Stomach (tissue), 9 donors: Measurements from ENCODE around the gene CHRM4. TPM values are rescaled to one million over a fixed set of nuclear protein-coding genes. Genes with fewer than 3 reads are reported as not detected.
"Not testable (repeated sequence)": the region's sequence is repeated elsewhere in the genome, so short reads cannot be mapped to it uniquely, and the experiment has no call there.

ENCODE experiments used
- DNase-seq, 2 donors: peaks; one replicate each; pipeline versions ENCODE4 v3.0.0 to v3.0.0-alpha.2; 2013 to 2019
- H3K27ac ChIP-seq, 5 donors: fragments of 200-600 bp in 4 of 5; sonication (generic) in 4 of 5; one replicate each; pipeline ENCODE4 v1.5.1; 2013 to 2019; ENCODE audit warnings: mild to moderate bottlenecking in 1 of 5, moderate library complexity in 1 of 5
- H3K27me3 ChIP-seq, 3 donors: fragments of 200-600 bp; sonication (generic); one replicate each; pipeline ENCODE4 v1.5.1; 2017 to 2019; ENCODE audit warnings: mixed run types in 1 of 3
- H3K36me3 ChIP-seq, 4 donors: fragments of 200-600 bp; sonication (generic); 1 replicate in 3 of 4; 2 replicates in 1 of 4; pipeline ENCODE4 v1.5.1; 2016 to 2019
- H3K4me1 ChIP-seq, 4 donors: fragments of 200-600 bp; sonication (generic); one replicate each; pipeline ENCODE4 v1.5.1; 2016 to 2019
- H3K4me3 ChIP-seq, 4 donors: fragments of 200-600 bp; sonication (generic) in 3 of 4; one replicate each; pipeline ENCODE4 v1.5.1; 2016 to 2019; ENCODE audit warnings: mild to moderate bottlenecking in 1 of 4
- H3K9me3 ChIP-seq, 4 donors: fragments of 200-600 bp; sonication (generic); one replicate each; pipeline ENCODE4 v1.5.1; 2016 to 2019
- CTCF ChIP-seq, 7 experiments: fragments of 450-650 bp in 4 of 7; fragments of 200-600 bp in 3 of 7; sonication (generic) in 3 of 7; IDR thresholded peaks; one replicate each; pipeline ENCODE4 v1.5.1; 2016 to 2019; ENCODE audit warnings: antibody characterized with exemption in 7 of 7, control low read depth in 2 of 7, mild to moderate bottlenecking in 1 of 7
- EP300 ChIP-seq: sonication (generic); formaldehyde crosslinking; IDR thresholded peaks from one replicate; pipeline ENCODE4 v1.6.1; 2017; ENCODE audit warnings: antibody characterized with exemption
- POLR2A ChIP-seq, 4 donors: fragments of 450-650 bp; IDR thresholded peaks; one replicate each; pipeline ENCODE4 v1.6.1; 2016; ENCODE audit warnings: antibody characterized with exemption in 4 of 4, control low read depth in 2 of 4, mild to moderate bottlenecking in 1 of 4, moderate library complexity in 1 of 4
- POLR2AphosphoS5 ChIP-seq, 3 donors: sonication (generic); formaldehyde crosslinking; IDR thresholded peaks; one replicate each; pipeline ENCODE4 v1.6.1; 2016; ENCODE audit warnings: antibody characterized with exemption in 3 of 3
- WGBS, 5 donors: extraction: QIAGEN DNeasy Blood & Tissue Kit in 3 of 5; methylation state at CpG; one replicate each; pipeline versions ENCODE4 v1.1.5 to v1.1.7; 2013 to 2018; 5-methylcytosine and 5-hydroxymethylcytosine counted together
- intact Hi-C: fragments of 100-400 bp; cut with DNase I; formaldehyde crosslinking; loops from one replicate; pipeline ENCODE4 v1.15.1; 2023; ENCODE audit warnings: low total_unique reads
- polyA plus RNA-seq, 3 donors: library from polyadenylated mRNA; stranded (reverse); fragments of 200-250 nt; gene quantifications; one replicate each; pipeline ENCODE4 v1.2.3, GENCODE V29; 2013
- total RNA-seq, 5 donors: library from RNA; depleted of rRNA; stranded (reverse); fragments of >200 nt; gene quantifications; one replicate each; pipeline versions ENCODE4 v1.1.0 to v1.2.3, GENCODE V29; 2014 to 2016
- donor health status: healthy with polysubstance abuse.
- donor health status: Bipolar disorder and iron deficiency.
- donor health status: healthy.

The CHRM4 gene
- total and polyA plus RNA-seq, 8 donors, result 0.37 to 2.8 TPM; not detected in 6

DNA sequence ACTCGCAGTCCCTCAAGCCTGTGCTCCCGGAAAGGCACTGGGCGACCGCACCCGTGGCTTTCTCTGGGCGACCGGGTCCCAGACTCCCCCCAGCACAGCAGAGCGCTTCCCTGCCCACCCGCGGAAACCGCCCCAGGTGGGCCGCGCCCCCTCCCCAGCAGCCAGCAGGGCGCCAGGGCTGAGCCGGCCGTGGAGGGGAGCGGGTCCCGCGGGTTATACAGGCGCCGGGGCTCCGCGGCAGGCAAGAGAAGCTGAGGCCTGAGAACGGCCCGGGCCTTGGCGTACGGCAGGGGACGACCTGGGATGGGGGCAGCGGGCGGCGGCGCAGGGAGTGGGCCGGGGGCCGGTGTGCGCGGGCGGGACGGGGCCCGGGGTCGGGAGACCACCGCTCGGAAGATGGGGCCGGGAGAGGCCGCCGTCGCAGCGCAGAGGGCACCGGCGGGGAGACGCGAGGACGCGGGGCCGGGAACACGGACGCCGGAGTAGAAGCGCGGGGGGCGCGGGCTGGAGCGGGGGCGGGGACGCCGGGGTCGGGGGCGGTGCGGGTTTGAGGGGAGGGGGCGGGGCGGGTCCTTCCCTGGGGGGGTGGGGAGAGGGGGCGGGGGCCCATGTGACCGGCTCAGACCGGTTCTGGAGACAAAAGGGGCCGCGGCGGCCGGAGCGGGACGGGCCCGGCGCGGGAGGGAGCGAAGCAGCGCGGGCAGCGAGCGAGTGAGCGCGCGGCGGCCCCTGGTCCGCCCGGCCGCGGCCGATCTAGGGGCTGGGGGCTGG, 10.3 kb downstream of the CHRM4 start, which contains the start of gene MDK:
TSS of gene MDK (plus strand) at position 622 of the 771 bp plus-strand sequence. CDS start 389 bp downstream, outside the sequence.
- peak; percentile 48 to 88 for DNase-seq
- peaks cover 21 to 50% (median 35%) of the 10 kb centered on the region in 4 donors for H3K4me1 ChIP-seq
- peak within 1 kb of the TSS; percentile 46 to 93 (median 81) for H3K27ac ChIP-seq
- H3K9me3 ChIP-seq, result no peaks in the 10 kb centered on the region
- intact Hi-C loops, result no loop called here
- H3K4me3 ChIP-seq, result peak within 1 kb of the TSS; percentile 62 to 73 (median 66)
- 0 to 1% (median 0%) methylated on average over 15 to 92 of the region's 96 CpGs for WGBS, 5 donors
- peaks cover 12 to 25% (median 23%) of the 10 kb centered on the region in 4 donors for H3K36me3 ChIP-seq
- TF ChIP-seq POLR2A (IDR thresholded peaks at IDR 0.05), result no peak
- TF ChIP-seq EP300, result no peak
- no peak for TF ChIP-seq POLR2AphosphoS5 (IDR thresholded peaks at IDR 0.05)
- no peak for TF ChIP-seq CTCF (IDR thresholded peaks at IDR 0.05)
- peaks cover 0 to 53% (median 0%) of the 10 kb centered on the region in 3 donors for H3K27me3 ChIP-seq

DNA sequence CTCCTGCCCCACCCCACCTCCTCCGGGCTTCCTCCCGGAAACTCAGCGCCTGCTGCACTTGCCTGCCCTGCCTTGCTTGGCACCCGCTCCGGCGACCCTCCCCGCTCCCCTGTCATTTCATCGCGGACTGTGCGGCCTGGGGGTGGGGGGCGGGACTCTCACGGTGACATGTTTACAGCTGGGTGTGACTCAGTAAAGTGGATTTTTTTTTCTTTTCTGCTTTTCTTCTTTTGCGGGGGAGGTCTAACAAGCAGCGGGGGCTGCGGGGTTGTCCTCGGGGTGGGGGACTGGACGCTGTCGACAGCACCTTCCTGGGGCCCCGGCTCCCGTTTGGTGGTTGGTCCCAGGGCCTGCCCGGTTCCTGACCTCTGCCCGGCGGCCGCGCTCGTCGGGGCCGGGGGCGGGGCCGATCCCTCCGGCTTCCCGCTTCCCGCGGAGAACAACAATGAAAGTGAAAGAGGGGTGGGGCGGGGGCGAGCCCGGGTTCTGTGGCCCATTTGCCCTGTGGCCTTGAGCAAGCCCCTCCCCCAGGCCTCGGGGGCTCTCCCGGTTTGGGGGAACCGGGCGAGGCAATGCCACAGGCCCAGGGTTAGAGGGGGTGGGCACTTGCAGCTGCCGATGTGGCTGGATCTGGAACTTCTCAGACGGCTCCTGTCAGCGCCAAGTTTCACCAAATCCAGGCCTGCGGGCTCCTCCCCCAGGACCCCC, 11.1 kb downstream of the CHRM4 start:
- H3K4me3 ChIP-seq, result peak overlapping the region; percentile 62 to 73 (median 66)
- peak; percentile 80 to 90 for DNase-seq
- H3K4me1 ChIP-seq, result peaks cover 21 to 50% (median 35%) of the 10 kb centered on the region in 4 donors
- peaks cover 20 to 32% (median 31%) of the 10 kb centered on the region in 4 donors for H3K36me3 ChIP-seq
- TF ChIP-seq POLR2A (IDR thresholded peaks at IDR 0.05), result no peak
- TF ChIP-seq CTCF (IDR thresholded peaks at IDR 0.05), result no peak
- no peak for TF ChIP-seq POLR2AphosphoS5 (IDR thresholded peaks at IDR 0.05)
- TF ChIP-seq EP300, result no peak
- H3K27me3 ChIP-seq, result peaks cover 0 to 46% (median 0%) of the 10 kb centered on the region in 3 donors
- no peaks in the 10 kb centered on the region for H3K9me3 ChIP-seq
- peak overlapping the region; percentile 46 to 93 (median 81) for H3K27ac ChIP-seq
- intact Hi-C loops, result no loop called here
- 0 to 2% (median 1%) methylated on average over 38 to 45 of the region's 45 CpGs for WGBS, 5 donors

DNA sequence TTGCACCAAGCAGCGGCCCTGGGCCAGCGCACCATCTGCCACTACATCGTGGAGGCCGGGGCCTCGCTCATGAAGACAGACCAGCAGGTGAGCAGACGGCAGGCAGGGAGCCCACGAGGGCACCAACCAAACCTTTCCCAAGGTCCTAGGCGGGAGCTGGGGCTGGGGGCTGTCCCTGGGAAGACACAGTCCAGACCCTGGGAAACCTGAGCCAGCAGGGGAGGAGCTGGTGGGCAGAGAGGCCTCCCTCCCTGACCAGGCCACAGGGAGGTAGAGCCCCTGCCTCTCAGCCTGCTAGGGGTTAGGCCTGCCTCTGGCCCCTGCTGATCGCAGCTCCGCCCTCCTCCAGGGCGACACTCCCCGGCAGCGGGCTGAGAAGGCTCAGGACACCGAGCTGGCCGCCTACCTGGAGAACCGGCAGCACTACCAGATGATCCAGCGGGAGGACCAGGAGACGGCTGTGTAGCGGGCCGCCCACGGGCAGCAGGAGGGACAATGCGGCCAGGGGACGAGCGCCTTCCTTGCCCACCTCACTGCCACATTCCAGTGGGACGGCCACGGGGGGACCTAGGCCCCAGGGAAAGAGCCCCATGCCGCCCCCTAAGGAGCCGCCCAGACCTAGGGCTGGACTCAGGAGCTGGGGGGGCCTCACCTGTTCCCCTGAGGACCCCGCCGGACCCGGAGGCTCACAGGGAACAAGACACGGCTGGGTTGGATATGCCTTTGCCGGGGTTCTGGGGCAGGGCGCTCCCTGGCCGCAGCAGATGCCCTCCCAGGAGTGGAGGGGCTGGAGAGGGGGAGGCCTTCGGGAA, 11.9 kb downstream of the CHRM4 start:
- peak overlapping the region; percentile 62 to 73 (median 66) for H3K4me3 ChIP-seq
- peak; percentile 68 to 85 for DNase-seq
- H3K9me3 ChIP-seq, intact Hi-C loops: not testable (repeated sequence)
- TF ChIP-seq POLR2AphosphoS5 (IDR thresholded peaks at IDR 0.05), result peak in 1 of 3 donors; percentile 18
- peak overlapping the region; percentile 46 to 93 (median 81) for H3K27ac ChIP-seq
- peaks cover 28 to 40% (median 39%) of the 10 kb centered on the region in 4 donors for H3K36me3 ChIP-seq
- peaks cover 21 to 50% (median 35%) of the 10 kb centered on the region in 4 donors for H3K4me1 ChIP-seq
- H3K27me3 ChIP-seq, result peaks cover 0 to 38% (median 0%) of the 10 kb centered on the region in 3 donors
- WGBS, 5 donors, result 39 to 53% (median 47%) methylated on average over 17 to 33 of the region's 36 CpGs

DNA sequence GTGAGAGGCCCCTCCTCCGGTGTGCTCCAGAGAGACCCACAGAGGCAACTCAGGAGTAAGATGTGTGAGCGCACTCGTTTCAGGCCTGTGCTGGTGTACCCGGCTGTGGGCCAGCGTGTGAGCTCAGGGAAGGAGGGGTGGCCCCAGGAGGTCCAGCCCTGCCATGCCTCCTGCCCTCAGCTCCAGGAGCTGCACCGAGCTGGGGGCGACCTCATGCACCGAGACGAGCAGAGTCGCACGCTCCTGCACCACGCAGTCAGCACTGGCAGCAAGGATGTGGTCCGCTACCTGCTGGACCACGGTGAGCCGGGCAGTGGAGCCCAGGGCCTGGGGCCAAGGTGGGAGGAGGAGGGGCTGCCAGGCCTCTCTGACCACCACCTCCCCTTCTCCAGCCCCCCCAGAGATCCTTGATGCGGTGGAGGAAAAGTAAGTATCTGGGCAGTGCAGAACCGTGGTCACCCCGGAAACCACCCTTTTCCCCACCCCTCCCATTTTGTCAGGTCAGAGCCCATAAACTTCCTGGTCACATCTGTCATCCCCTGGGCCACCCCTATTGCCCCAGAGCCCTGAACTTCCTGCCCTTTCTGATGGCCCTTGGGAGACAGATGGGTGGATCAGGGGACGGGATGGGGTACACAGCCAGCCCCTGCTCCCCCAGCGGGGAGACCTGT, 12.6 kb downstream of the CHRM4 start:
- Histone ChIP-seq H3K36me3 (peaks cover 35 to 47% (median 46%) of the 10 kb centered on the region in 4 donors), H3K27ac (peak overlapping the region in 4 of 5 donors; percentile 77 to 93 (median 82)), H3K4me3 (no peak overlapping the region), H3K9me3 (no peaks in the 10 kb centered on the region), H3K4me1 (peaks cover 21 to 50% (median 35%) of the 10 kb centered on the region in 4 donors), H3K27me3 (peaks cover 0 to 30% (median 0%) of the 10 kb centered on the region in 3 donors)
- 64 to 77% (median 69%) methylated on average over 14 to 20 of the region's 20 CpGs for whole genome bisulfite sequencing, 5 donors
- TF ChIP-seq POLR2AphosphoS5 (IDR thresholded peaks at IDR 0.05), result no peak
- no peak for TF ChIP-seq EP300
- no peak for TF ChIP-seq CTCF (IDR thresholded peaks at IDR 0.05)
- no peak for TF ChIP-seq POLR2A (IDR thresholded peaks at IDR 0.05)
- peak in 1 of 2 donors; percentile 46 for DNase-seq
- intact Hi-C loops, result no loop called here
